ENCODE measurements around the gene OTOS. TPM values are rescaled to one million over a fixed set of nuclear protein-coding genes. Genes with fewer than 3 reads are reported as not detected.

The OTOS gene
- total RNA-seq, 1 donor from 2014 or later: not detected

DNA sequence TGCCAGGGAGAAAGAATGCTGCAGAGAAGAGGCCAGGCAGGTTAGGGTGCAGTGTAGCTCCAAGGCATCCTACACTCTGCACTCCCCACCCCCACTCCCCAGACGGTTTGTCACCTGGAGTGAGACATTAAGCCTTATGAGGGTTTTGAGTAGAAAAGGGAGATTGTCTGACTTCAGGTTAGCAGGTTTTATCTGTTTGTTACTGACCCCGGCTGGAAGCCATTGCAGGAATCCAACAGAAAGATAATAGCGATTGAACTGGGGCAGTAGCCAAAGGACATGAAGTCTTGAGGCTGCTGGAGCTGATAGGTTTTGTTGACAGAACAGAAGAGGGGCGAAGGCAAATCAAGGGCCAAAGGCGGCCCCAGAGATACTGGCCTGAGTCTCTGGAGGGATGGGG is 51.2 kb downstream of the OTOS start:
- H3K4me1 Mint-ChIP-seq: no peaks in the 10 kb centered on the region
- no peak overlapping the region for H3K4me3 Mint-ChIP-seq
- no peak overlapping the region for H3K27ac Mint-ChIP-seq
- H3K27me3 Mint-ChIP-seq: peaks cover 26% of the 10 kb centered on the region
- H3K36me3 Mint-ChIP-seq (ENCODE audit: low read depth): no peaks in the 10 kb centered on the region
- H3K9me3 Mint-ChIP-seq: peaks cover 9% of the 10 kb centered on the region
- no peak for DNase-seq
- intact Hi-C loops (cut with micrococcal nuclease): no loop called here

Other genes with a start within 250 kb of the OTOS start
- 96.6 and 121 TPM in 2 replicates for gene NDUFA10, start 115.3 kb downstream of the OTOS start, total RNA-seq
- gene OR6B2, start 110.2 kb downstream of the OTOS start, total RNA-seq: not detected in 2 replicates
- gene OR6B3, start 87.1 kb downstream of the OTOS start, total RNA-seq: not detected in 2 replicates
- gene COPS9, start 4.4 kb downstream of the OTOS start, total RNA-seq: 132 and 135 TPM in 2 replicates

Measured in activated CD4-positive, alpha-beta T cell treated with anti-CD3 and anti-CD28 coated beads, Interleukin-2, amount 10 ng/mL, durations not matched to agents 24 days and 14 days (primary cell).